Measurements from ENCODE around the gene VCAN.

The VCAN gene

DNA sequence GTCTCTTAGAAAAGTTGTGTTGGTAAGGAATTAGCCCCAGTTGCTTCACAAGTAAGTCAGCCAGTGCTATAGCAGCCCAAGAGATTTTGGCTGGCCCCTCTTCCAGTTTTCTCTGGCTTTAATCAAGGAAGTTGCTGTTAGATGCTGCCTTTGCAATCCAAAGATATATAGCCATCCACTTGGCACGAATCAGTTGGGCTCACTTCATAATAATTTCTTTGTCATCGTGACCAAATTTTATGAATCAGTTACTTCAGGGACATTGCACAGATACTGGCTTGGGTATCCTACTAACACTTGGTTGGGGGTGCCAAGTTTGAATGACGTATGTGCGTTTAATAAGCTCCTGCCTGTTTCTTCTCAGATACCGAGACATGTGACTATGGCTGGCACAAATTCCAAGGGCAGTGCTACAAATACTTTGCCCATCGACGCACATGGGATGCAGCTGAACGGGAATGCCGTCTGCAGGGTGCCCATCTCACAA lies 81.5 kb downstream of the VCAN start:
- DNase-seq (ENCODE audit: low read depth, low spot score), result no peak
- H3K4me3 ChIP-seq (ENCODE audit: low read length), result no peak overlapping the region

DNA sequence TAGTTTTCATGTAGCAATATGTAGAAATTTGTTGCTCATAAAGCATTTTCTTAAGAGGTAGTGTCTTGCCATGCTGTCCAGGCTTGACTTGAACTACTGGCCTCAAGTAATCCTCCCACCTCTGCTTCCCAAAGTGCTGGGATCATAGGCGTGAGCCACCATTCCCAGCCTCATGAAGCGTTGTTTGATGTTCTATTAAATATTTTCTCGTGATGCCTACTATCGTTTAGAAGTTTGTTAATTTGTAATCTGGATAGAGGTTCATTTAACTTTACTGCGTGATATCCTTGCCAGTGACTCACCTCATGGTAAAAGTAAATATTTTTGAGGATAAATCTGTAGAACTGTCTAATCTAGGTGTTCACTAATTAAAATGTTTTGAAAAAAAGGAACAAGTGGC lies 82.6 kb downstream of the VCAN start:
- no peak overlapping the region for H3K4me3 ChIP-seq (ENCODE audit: low read length)
- no peak for DNase-seq (ENCODE audit: low read depth, low spot score)

- DNase-seq (ENCODE audit: low read depth, low spot score), result no peak
- H3K4me3 ChIP-seq (ENCODE audit: low read length), result no peak overlapping the region
Measured at GRCh38 chr5:83554686-83555085, 83.1 kb downstream of the VCAN start.

- DNase-seq (ENCODE audit: low read depth, low spot score), result no peak
- no peak overlapping the region for H3K4me3 ChIP-seq (ENCODE audit: low read length)
Measured at GRCh38 chr5:83555263-83555662, 83.7 kb downstream of the VCAN start.

DNA sequence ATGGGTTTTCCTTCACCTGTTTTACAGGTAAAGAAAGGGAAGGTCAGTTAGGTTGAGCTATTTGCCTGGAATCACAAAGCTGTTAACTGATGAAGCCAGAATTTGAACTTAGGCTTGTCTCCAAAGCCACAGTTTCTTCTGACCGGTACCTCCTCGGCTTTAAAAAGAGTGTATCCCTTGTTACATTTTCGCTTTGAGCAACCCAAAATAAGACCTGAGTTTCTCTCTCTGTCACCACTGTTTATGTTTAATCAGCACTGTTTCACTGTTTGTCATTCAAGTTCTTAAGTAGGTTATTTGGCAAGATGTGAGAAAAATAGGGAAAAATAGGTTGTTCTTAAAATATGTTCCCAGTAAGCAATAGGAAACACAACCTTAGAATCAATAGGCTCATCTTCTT lies 84.6 kb downstream of the VCAN start:
- DNase-seq (ENCODE audit: low read depth, low spot score), result no peak
- no peak overlapping the region for H3K4me3 ChIP-seq (ENCODE audit: low read length)

- no peak for DNase-seq (ENCODE audit: low read depth, low spot score)
- no peak overlapping the region for H3K4me3 ChIP-seq (ENCODE audit: low read length)
Measured at GRCh38 chr5:83559118-83559785, 87.7 kb downstream of the VCAN start.

- DNase-seq (ENCODE audit: low read depth, low spot score), result no peak
- H3K4me3 ChIP-seq (ENCODE audit: low read length), result no peak overlapping the region
Measured at GRCh38 chr5:83562071-83562606, 90.6 kb downstream of the VCAN start.

- DNase-seq (ENCODE audit: low read depth, low spot score), result no peak
Measured at GRCh38 chr5:83562791-83563557, 91.4 kb downstream of the VCAN start.

GRCh38 chr5:83563631-83564030 lies 92.1 kb downstream of the VCAN start:
- no peak for DNase-seq (ENCODE audit: low read depth, low spot score)
- no peak overlapping the region for H3K4me3 ChIP-seq (ENCODE audit: low read length)

More at GRCh38 chr5:83562791-83563557, 91.4 kb downstream of the VCAN start:
- no peak overlapping the region for H3K4me3 ChIP-seq (ENCODE audit: low read length)

GRCh38 chr5:83564069-83564749 lies 92.7 kb downstream of the VCAN start:
- DNase-seq (ENCODE audit: low read depth, low spot score), result peak; percentile 42
- H3K4me3 ChIP-seq (ENCODE audit: low read length), result no peak overlapping the region

GRCh38 chr5:83567741-83568140 lies 96.2 kb downstream of the VCAN start:
- no peak for DNase-seq (ENCODE audit: low read depth, low spot score)
- H3K4me3 ChIP-seq (ENCODE audit: low read length), result no peak overlapping the region

- no peak overlapping the region for H3K4me3 ChIP-seq (ENCODE audit: low read length)
- no peak for DNase-seq (ENCODE audit: low read depth, low spot score)
Measured at GRCh38 chr5:83568186-83568585, 96.6 kb downstream of the VCAN start.

GRCh38 chr5:83570916-83571315 lies 99.4 kb downstream of the VCAN start:
- no peak for DNase-seq (ENCODE audit: low read depth, low spot score)
- no peak overlapping the region for H3K4me3 ChIP-seq (ENCODE audit: low read length)

- DNase-seq (ENCODE audit: low read depth, low spot score), result no peak
- no peak overlapping the region for H3K4me3 ChIP-seq (ENCODE audit: low read length)
Measured at GRCh38 chr5:83572271-83572670, 100.7 kb downstream of the VCAN start.

DNA sequence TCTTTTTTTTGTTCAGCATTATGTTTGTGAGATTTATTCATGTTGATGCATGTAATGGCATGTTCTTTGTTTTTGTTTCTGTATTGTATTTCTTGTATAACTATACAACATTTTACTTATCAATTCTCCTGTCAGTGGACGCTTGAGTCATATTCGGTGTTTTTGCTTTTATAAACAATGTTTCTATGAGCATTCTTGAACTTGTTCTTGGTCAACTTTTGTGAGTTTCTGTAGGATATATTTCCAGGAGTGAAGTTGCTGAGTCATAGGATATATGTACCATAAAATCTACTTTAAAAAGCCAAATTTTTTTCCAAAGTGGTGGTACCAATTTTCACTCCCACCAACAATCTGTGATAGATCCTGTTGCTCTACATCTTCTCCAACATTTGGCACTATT lies 104.8 kb downstream of the VCAN start:
- H3K4me3 ChIP-seq (ENCODE audit: low read length), result no peak overlapping the region
- DNase-seq (ENCODE audit: low read depth, low spot score), result no peak

- no peak for DNase-seq (ENCODE audit: low read depth, low spot score)
- H3K4me3 ChIP-seq (ENCODE audit: low read length), result no peak overlapping the region
Measured at GRCh38 chr5:83577036-83577636, 105.6 kb downstream of the VCAN start.

DNA sequence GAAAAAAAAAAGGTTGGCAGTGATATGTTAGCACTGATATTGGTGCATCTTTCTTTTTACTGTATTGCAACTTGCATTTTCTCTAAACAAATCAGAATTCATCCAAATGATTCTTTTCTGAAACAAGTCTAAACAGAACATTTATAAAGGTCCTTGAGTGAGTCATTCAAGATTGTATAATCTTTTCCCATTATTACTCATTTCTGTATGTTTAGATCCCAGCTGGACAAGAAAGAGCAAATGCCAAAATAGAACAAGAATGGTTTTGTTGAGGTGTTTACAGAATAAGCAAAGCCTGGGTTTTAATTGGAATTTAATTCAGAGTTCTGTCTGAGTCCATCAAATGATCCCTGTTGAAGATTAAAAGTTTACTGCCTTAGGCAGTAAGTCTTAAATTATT lies 112.3 kb downstream of the VCAN start:
- DNase-seq (ENCODE audit: low read depth, low spot score), result no peak
- no peak overlapping the region for H3K4me3 ChIP-seq (ENCODE audit: low read length)

GRCh38 chr5:83586874-83587776 lies 115.6 kb downstream of the VCAN start:
- H3K4me3 ChIP-seq (ENCODE audit: low read length), result no peak overlapping the region
- no peak for DNase-seq (ENCODE audit: low read depth, low spot score)

DNA sequence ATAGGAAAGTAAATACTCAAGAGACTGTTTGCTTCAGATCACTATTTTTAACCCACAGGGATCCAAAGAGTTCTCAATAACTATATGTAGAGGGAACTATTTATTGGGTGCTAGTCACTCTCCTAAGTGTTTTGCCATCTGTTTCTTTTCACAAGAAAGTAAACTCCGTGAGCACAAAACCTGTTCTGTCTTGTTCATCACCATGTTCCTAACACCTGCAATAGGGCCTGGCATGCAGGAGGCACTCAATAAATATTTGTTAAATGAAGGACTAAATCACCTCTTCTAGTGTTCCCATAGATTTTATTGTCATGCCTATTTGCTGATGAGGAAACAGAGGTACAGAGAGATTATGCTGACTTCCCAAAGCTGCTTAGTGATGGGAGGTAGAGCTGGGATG lies 118.2 kb downstream of the VCAN start:
- no peak overlapping the region for H3K4me3 ChIP-seq (ENCODE audit: low read length)
- DNase-seq (ENCODE audit: low read depth, low spot score), result no peak

Measured in Jurkat, Clone E6-1 (cell line).